Common myeloid progenitor, CD34-positive (primary cell): ENCODE results near the gene XCR1.
A peak's percentile ranks its signal among the peaks of the same experiment; 100 is the strongest.

Experiments used
- CTCF ChIA-PET: fragments of 350-600 bp; sonication (Branson Sonifier 250); formaldehyde crosslinking; loops from one replicate; lab custom pipeline; 2021; ENCODE audit warnings: antibody characterized with exemption; lab: Charles Lee
- POLR2A ChIA-PET: fragments of 350-600 bp; sonication (Branson Sonifier 250); formaldehyde crosslinking; loops from one replicate; lab custom pipeline; 2021; ENCODE audit warnings: antibody characterized with exemption; lab: Charles Lee
- DNase-seq, 3 donors: peaks; one replicate each; pipeline versions ENCODE4 v3.0.0 to v3.0.0-alpha.2; 2013
- H3K27ac ChIP-seq, 2 experiments: 1 replicate in 1 of 2; 2 replicates in 1 of 2; pipeline ENCODE4 v1.7.0; 2013; ENCODE audit warnings: inconsistent platforms in 2 of 2, low read length in 2 of 2, mild to moderate bottlenecking in 2 of 2, low read depth in 1 of 2, moderate library complexity in 1 of 2; ENCODE audit not compliant: severe bottlenecking in 2 of 2, insufficient read depth in 1 of 2, poor library complexity in 1 of 2
- H3K27me3 ChIP-seq, 5 experiments: replicated peaks in 2 of 5; 1 replicate in 3 of 5; 2 replicates in 2 of 5; pipeline versions ENCODE4 v1.6.1 to v1.7.0; 2013; ENCODE audit warnings: low read length in 4 of 5, mild to moderate bottlenecking in 2 of 5, moderate library complexity in 2 of 5, inconsistent platforms in 1 of 5; ENCODE audit not compliant: insufficient read depth in 5 of 5, control insufficient read depth in 4 of 5
- H3K36me3 ChIP-seq, 4 experiments: 1 replicate in 2 of 4; 2 replicates in 2 of 4; pipeline versions ENCODE4 v1.6.1 to v1.7.0; 2013; ENCODE audit warnings: low read length in 3 of 4, control low read depth in 1 of 4, mild to moderate bottlenecking in 1 of 4; ENCODE audit not compliant: control insufficient read depth in 4 of 4, insufficient read depth in 4 of 4
- H3K4me1 ChIP-seq, 4 experiments: 1 replicate in 3 of 4; 2 replicates in 1 of 4; pipeline versions ENCODE4 v1.6.1 to v1.7.1; 2013; ENCODE audit warnings: low read length in 3 of 4, mild to moderate bottlenecking in 3 of 4, control low read depth in 1 of 4, inconsistent platforms in 1 of 4, moderate library complexity in 1 of 4; ENCODE audit not compliant: control insufficient read depth in 4 of 4, insufficient read depth in 4 of 4; ENCODE audit errors: control extremely low read depth in 1 of 4
- H3K4me3 ChIP-seq, 7 experiments: 1 replicate in 4 of 7; 2 replicates in 3 of 7; pipeline versions ENCODE4 v1.5.1 to v1.7.0; 2013; ENCODE audit warnings: mild to moderate bottlenecking in 7 of 7, low read length in 6 of 7, moderate library complexity in 6 of 7, inconsistent platforms in 2 of 7, low read depth in 2 of 7, control low read depth in 1 of 7; ENCODE audit not compliant: insufficient read depth in 4 of 7, control insufficient read depth in 1 of 7; ENCODE audit errors: extremely low read depth in 1 of 7
- H3K9me3 ChIP-seq, 5 experiments: 1 replicate in 4 of 5; 2 replicates in 1 of 5; pipeline versions ENCODE4 v1.6.1 to v1.7.1; 2013; ENCODE audit warnings: low read length in 4 of 5, mild to moderate bottlenecking in 2 of 5, inconsistent platforms in 1 of 5, low read depth in 1 of 5, moderate library complexity in 1 of 5; ENCODE audit not compliant: control insufficient read depth in 4 of 5, insufficient read depth in 2 of 5; ENCODE audit errors: control extremely low read depth in 1 of 5
- WGBS: methylation state at CpG from one replicate; pipeline ENCODE4 v1.1.5; 2013; ENCODE audit not compliant: insufficient coverage; 5-methylcytosine and 5-hydroxymethylcytosine counted together

XCR1 gene

GRCh38 chr3:45991341-45991740 is 35.9 kb downstream of the XCR1 start:
- Histone ChIP-seq H3K36me3 (peaks cover 0 to 5% (median 1%) of the 10 kb centered on the region in 4 experiments), H3K9me3 (no peaks in the 10 kb centered on the region), H3K27ac (no peak overlapping the region), H3K27me3 (no peaks in the 10 kb centered on the region), H3K4me1 (peaks cover 9 to 43% (median 34%) of the 10 kb centered on the region in 4 experiments), H3K4me3 (no peak overlapping the region)
- 78% methylated on average over 2 of the region's 6 CpGs for WGBS
- ChIA-PET POLR2A (no interaction called here), CTCF (no interaction called here)
- DNase-seq: peak in 1 of 3 donors; percentile 23

- Histone ChIP-seq H3K4me1 (peaks cover 9 to 40% (median 29%) of the 10 kb centered on the region in 4 experiments), H3K27ac (no peak overlapping the region), H3K36me3 (peaks cover 0 to 10% (median 1%) of the 10 kb centered on the region in 4 experiments), H3K9me3 (no peaks in the 10 kb centered on the region), H3K27me3 (no peaks in the 10 kb centered on the region), H3K4me3 (no peak overlapping the region)
- POLR2A ChIA-PET: no interaction called here
- WGBS: 50% methylated on average over 1 of the region's 3 CpGs
- DNase-seq: no peak
- CTCF ChIA-PET: interaction anchor here (1.2 kb wide), 1 partner anchor 28 kb away, joined by 3 read pairs; no protein-coding TSS in a partner anchor
These were observed 37.1 kb downstream of the XCR1 start for GRCh38 chr3:45990181-45990580.

GRCh38 chr3:45988804-45989203 is 38.5 kb downstream of the XCR1 start:
- H3K27ac ChIP-seq: no peak overlapping the region
- POLR2A ChIA-PET: no interaction called here
- CTCF ChIA-PET: interaction anchor here (0.6 kb wide), 1 partner anchor 478 kb away, joined by 3 read pairs; no protein-coding TSS in a partner anchor
- H3K36me3 ChIP-seq: peaks cover 9 to 24% (median 14%) of the 10 kb centered on the region in 4 experiments
- no peaks in the 10 kb centered on the region for H3K27me3 ChIP-seq
- WGBS: no CpG with 5 or more reads among the region's 2 CpGs
- no peak overlapping the region for H3K4me3 ChIP-seq
- peaks cover 6 to 27% (median 18%) of the 10 kb centered on the region in 4 experiments for H3K4me1 ChIP-seq
- DNase-seq: no peak
- H3K9me3 ChIP-seq: no peaks in the 10 kb centered on the region

- Histone ChIP-seq H3K4me1 (peaks cover 4 to 22% (median 16%) of the 10 kb centered on the region in 4 experiments), H3K36me3 (peaks cover 12 to 28% (median 17%) of the 10 kb centered on the region in 4 experiments), H3K9me3 (no peaks in the 10 kb centered on the region), H3K4me3 (no peak overlapping the region), H3K27me3 (no peaks in the 10 kb centered on the region), H3K27ac (no peak overlapping the region)
- CTCF ChIA-PET: interaction anchor here (0.6 kb wide), 1 partner anchor 31 kb away, joined by 4 read pairs; no protein-coding TSS in a partner anchor
- DNase-seq: no peak
- 92% methylated on average over 4 of the region's 4 CpGs for WGBS
- POLR2A ChIA-PET: no interaction called here
These were observed 38.9 kb downstream of the XCR1 start for GRCh38 chr3:45988362-45988761.

- H3K27me3 ChIP-seq: no peaks in the 10 kb centered on the region
- POLR2A ChIA-PET: no interaction called here
- H3K36me3 ChIP-seq: peaks cover 17 to 36% (median 24%) of the 10 kb centered on the region in 4 experiments
- H3K4me3 ChIP-seq: no peak overlapping the region
- DNase-seq: no peak
- H3K4me1 ChIP-seq: peaks cover 2 to 15% (median 13%) of the 10 kb centered on the region in 4 experiments
- WGBS: 95% methylated on average over 7 of the region's 8 CpGs
- no peak overlapping the region for H3K27ac ChIP-seq
- CTCF ChIA-PET: interaction anchor here (0.6 kb wide), 1 partner anchor 30 kb away, joined by 4 read pairs; no protein-coding TSS in a partner anchor
- H3K9me3 ChIP-seq: no peaks in the 10 kb centered on the region
These were observed 39.7 kb downstream of the XCR1 start for GRCh38 chr3:45987368-45988291.

- H3K4me1 ChIP-seq: peaks cover 0 to 3% (median 3%) of the 10 kb centered on the region in 4 experiments
- POLR2A ChIA-PET: no interaction called here
These were observed 40.8 kb downstream of the XCR1 start for GRCh38 chr3:45986303-45986982.

More at GRCh38 chr3:45986303-45986982, 40.8 kb downstream of the XCR1 start:
- peaks cover 24 to 45% (median 32%) of the 10 kb centered on the region in 4 experiments for H3K36me3 ChIP-seq
- WGBS: 94% methylated on average over 3 of the region's 5 CpGs
- no peaks in the 10 kb centered on the region for H3K27me3 ChIP-seq
- CTCF ChIA-PET: interaction anchor here (1.3 kb wide), 1 partner anchor 14 kb away, joined by 3 read pairs; no protein-coding TSS in a partner anchor
- DNase-seq: no peak
- no peak overlapping the region for H3K4me3 ChIP-seq
- no peaks in the 10 kb centered on the region for H3K9me3 ChIP-seq
- peak overlapping the region in 1 of 2 experiments; percentile 30 for H3K27ac ChIP-seq
